Transverse colon (tissue), 3 donors: ENCODE data around the gene LCLAT1.

Source experiments
- POLR2A ChIP-seq: fragments of 450-650 bp; IDR thresholded peaks from one replicate; pipeline ENCODE4 v1.6.1; 2016; ENCODE audit warnings: antibody characterized with exemption, mild to moderate bottlenecking, moderate library complexity
- TF ChIP-seq, protein P1 (sequence below), 5 experiments: fragments of 200-600 bp in 3 of 5; fragments of 450-650 bp in 2 of 5; sonication (generic) in 3 of 5; IDR thresholded peaks; 1 replicate in 2 of 5; 2 replicates in 3 of 5; pipeline ENCODE4 v1.5.1; 2016 to 2017; ENCODE audit warnings: antibody characterized with exemption in 5 of 5, inconsistent platforms in 3 of 5, mild to moderate bottlenecking in 2 of 5, moderate library complexity in 1 of 5

DNA sequence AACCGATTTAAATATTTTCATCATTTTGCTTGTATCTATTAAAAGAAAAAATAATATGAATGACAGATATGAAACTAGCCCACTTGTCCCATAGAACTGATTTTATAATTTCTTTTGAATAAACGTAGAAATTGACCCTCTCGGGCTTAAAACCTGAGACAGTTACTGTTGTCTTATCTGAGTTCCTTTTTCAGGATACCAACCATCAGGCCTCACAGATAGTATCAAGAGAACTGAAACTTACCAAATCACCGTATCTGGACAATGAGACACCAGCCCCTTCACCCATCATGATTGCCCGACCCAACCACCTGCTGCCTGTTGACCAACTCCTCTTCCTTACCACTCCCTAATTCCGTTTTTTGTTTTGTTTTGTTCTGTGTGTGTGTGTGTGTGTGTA, 53.7 kb downstream of the LCLAT1 start:
- TF ChIP-seq, protein P1, sequence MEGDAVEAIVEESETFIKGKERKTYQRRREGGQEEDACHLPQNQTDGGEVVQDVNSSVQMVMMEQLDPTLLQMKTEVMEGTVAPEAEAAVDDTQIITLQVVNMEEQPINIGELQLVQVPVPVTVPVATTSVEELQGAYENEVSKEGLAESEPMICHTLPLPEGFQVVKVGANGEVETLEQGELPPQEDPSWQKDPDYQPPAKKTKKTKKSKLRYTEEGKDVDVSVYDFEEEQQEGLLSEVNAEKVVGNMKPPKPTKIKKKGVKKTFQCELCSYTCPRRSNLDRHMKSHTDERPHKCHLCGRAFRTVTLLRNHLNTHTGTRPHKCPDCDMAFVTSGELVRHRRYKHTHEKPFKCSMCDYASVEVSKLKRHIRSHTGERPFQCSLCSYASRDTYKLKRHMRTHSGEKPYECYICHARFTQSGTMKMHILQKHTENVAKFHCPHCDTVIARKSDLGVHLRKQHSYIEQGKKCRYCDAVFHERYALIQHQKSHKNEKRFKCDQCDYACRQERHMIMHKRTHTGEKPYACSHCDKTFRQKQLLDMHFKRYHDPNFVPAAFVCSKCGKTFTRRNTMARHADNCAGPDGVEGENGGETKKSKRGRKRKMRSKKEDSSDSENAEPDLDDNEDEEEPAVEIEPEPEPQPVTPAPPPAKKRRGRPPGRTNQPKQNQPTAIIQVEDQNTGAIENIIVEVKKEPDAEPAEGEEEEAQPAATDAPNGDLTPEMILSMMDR (IDR thresholded peaks at IDR 0.05) = no peak
- TF ChIP-seq POLR2A = no peak
